Adrenal gland (tissue), 12 donors: ENCODE results near the gene SPDYE4. TPM values are rescaled to one million over a fixed set of nuclear protein-coding genes. Genes with fewer than 3 reads are reported as not detected.

Experiments used
- DNase-seq, 7 donors: peaks; one replicate each; pipeline ENCODE4 v3.0.0-alpha.2; 2019 to 2020
- H3K27ac ChIP-seq, 5 donors: fragments of 200-600 bp; sonication (generic) in 4 of 5; 1 replicate in 3 of 5; 2 replicates in 2 of 5; pipeline versions ENCODE4 v1.5.1 to v1.8.0; 2016 to 2020; ENCODE audit warnings: mild to moderate bottlenecking in 1 of 5
- H3K27me3 ChIP-seq: fragments of 200-600 bp; 2 replicates; pipeline ENCODE4 v1.8.0; 2021
- H3K36me3 ChIP-seq, 2 donors: fragments of 200-600 bp; replicated peaks in 1 of 2; 1 replicate in 1 of 2; 2 replicates in 1 of 2; pipeline versions ENCODE4 v1.5.1 to v1.8.0; 2018 to 2022
- H3K4me1 ChIP-seq, 2 donors: fragments of 200-600 bp; replicated peaks in 1 of 2; 1 replicate in 1 of 2; 2 replicates in 1 of 2; pipeline versions ENCODE4 v1.5.1 to v1.8.0; 2018 to 2021
- H3K4me3 ChIP-seq, 4 donors: fragments of 200-600 bp; sonication (generic) in 3 of 4; one replicate each; pipeline ENCODE4 v1.5.1; 2016 to 2018
- H3K9me3 ChIP-seq, 3 donors: fragments of 200-600 bp; sonication (generic) in 1 of 3; replicated peaks in 1 of 3; 1 replicate in 2 of 3; 2 replicates in 1 of 3; pipeline versions ENCODE4 v1.5.1 to v1.8.0; 2016 to 2021
- CTCF ChIP-seq, 6 experiments: fragments of 450-650 bp in 4 of 6; fragments of 200-600 bp in 2 of 6; sonication (generic) in 1 of 6; IDR thresholded peaks; 1 replicate in 5 of 6; 2 replicates in 1 of 6; pipeline versions ENCODE4 v1.5.1 to v1.8.0; 2016 to 2021; ENCODE audit warnings: antibody characterized with exemption in 6 of 6, mild to moderate bottlenecking in 2 of 6, moderate library complexity in 1 of 6
- POLR2A ChIP-seq, 2 donors: fragments of 450-650 bp; IDR thresholded peaks; one replicate each; pipeline ENCODE4 v1.6.1; 2017; ENCODE audit warnings: antibody characterized with exemption in 2 of 2, mild to moderate bottlenecking in 2 of 2, moderate library complexity in 1 of 2
- WGBS, 4 donors: extraction: QIAGEN DNeasy Blood & Tissue Kit in 2 of 4; methylation state at CpG; one replicate each; pipeline versions ENCODE4 v1.1.5 to v1.1.7; 2013 to 2017; 5-methylcytosine and 5-hydroxymethylcytosine counted together
- intact Hi-C, 2 donors: fragments of 100-400 bp; cut with DNase I; formaldehyde crosslinking; loops; one replicate each; pipeline versions ENCODE4 v1.14.1 to v1.15.0; 2022 to 2023
- polyA plus RNA-seq, 3 donors: library from polyadenylated mRNA; stranded (reverse); fragments of 200-250 nt in 2 of 3; fragments of 350-450 nt in 1 of 3; fragmentation: Illumina TruSeq in 1 of 3; extraction: RNeasy Lipid Tissue Mini Kit (QIAGEN cat#74804) in 1 of 3; gene quantifications; one replicate each; pipeline ENCODE4 v1.2.3, GENCODE V29; 2013 to 2014
- total RNA-seq, 9 donors: library from RNA; depleted of rRNA in 4 of 9; stranded (reverse); fragments of >200 nt in 4 of 9; fragments of 120-200 nt in 1 of 9; fragmentation: NEBNext Ultra II Directional in 1 of 9; extraction: Animal tissue kit (Norgen Biotek cat#: 25700) in 1 of 9; gene quantifications; one replicate each; pipeline versions ENCODE4 v1.1.0 to v1.2.4, GENCODE V29; 2013 to 2023
- donor health status: healthy with polysubstance abuse.
- donor health status: Bipolar disorder and iron deficiency.
- donor health status: DM: yes; HTN: yes; CAD: no.
- donor health status: DM: no; HTN: no; CAD: no.
- donor health status: DM: no; HTN: no; CAD: no.
- donor health status: DM: yes; HTN: yes; CAD: no.

The SPDYE4 gene
- total and polyA plus RNA-seq, 12 donors: not detected

- WGBS, 4 donors: 17 to 24% (median 18%) methylated on average over 8 to 9 of the region's 9 CpGs
Measured at GRCh38 chr17:8746501-8747236, 11.7 kb downstream of the SPDYE4 start.

GRCh38 chr17:8745586-8746500 is 12.5 kb downstream of the SPDYE4 start:
- no peaks in the 10 kb centered on the region for H3K36me3 ChIP-seq

More at GRCh38 chr17:8746501-8747236, 11.7 kb downstream of the SPDYE4 start:
- no peak for TF ChIP-seq POLR2A (IDR thresholded peaks at IDR 0.05)
- no peak for TF ChIP-seq CTCF (IDR thresholded peaks at IDR 0.05)
- intact Hi-C loops: loop anchor here (10.0 kb wide), 4 partner anchors 172 to 362 kb away; partner anchors contain the start of gene RPL26 (in 1 of the 2)
- Histone ChIP-seq H3K27me3 (no peaks in the 10 kb centered on the region), H3K36me3 (no peaks in the 10 kb centered on the region), H3K4me1 (peaks cover 0 to 4% of the 10 kb centered on the region in 2 donors), H3K4me3 (peak overlapping the region in 1 of 4 donors; percentile 70), H3K27ac (no peak overlapping the region), H3K9me3 (peaks cover 0 to 4% (median 0%) of the 10 kb centered on the region in 3 donors)
- no peak for DNase-seq

GRCh38 chr17:8744086-8744785 is 14.1 kb downstream of the SPDYE4 start:
- H3K4me3 ChIP-seq: no peak overlapping the region
- H3K4me1 ChIP-seq: peaks cover 0 to 4% of the 10 kb centered on the region in 2 donors
- TF ChIP-seq POLR2A (IDR thresholded peaks at IDR 0.05): no peak
- H3K27ac ChIP-seq: no peak overlapping the region
- no peaks in the 10 kb centered on the region for H3K36me3 ChIP-seq
- WGBS, 4 donors: 65 to 73% (median 68%) methylated on average over 11 to 15 of the region's 15 CpGs
- H3K9me3 ChIP-seq: no peaks in the 10 kb centered on the region
- H3K27me3 ChIP-seq: no peaks in the 10 kb centered on the region
- intact Hi-C loops: loop anchor here (5.0 to 10.0 kb wide), 5 partner anchors 169 to 359 kb away; partner anchors contain the start of gene RPL26 (in 1 of the 2)
- DNase-seq: no peak

More at GRCh38 chr17:8745586-8746500, 12.5 kb downstream of the SPDYE4 start:
- H3K4me1 ChIP-seq: peaks cover 0 to 4% of the 10 kb centered on the region in 2 donors
- H3K27me3 ChIP-seq: no peaks in the 10 kb centered on the region
- DNase-seq: peak; percentile 41 to 70 (median 60)
- H3K4me3 ChIP-seq: peak overlapping the region; percentile 2 to 70 (median 32)
- peak overlapping the region in 1 of 5 donors; percentile 18 for H3K27ac ChIP-seq
- TF ChIP-seq POLR2A (IDR thresholded peaks at IDR 0.05): no peak
- TF ChIP-seq CTCF (IDR thresholded peaks at IDR 0.05): peak; percentile 69 to 96 (median 82)
- peaks cover 0 to 1% (median 0%) of the 10 kb centered on the region in 3 donors for H3K9me3 ChIP-seq
- 0 to 4% (median 1%) methylated on average over 27 to 70 of the region's 70 CpGs for WGBS, 4 donors
- intact Hi-C loops: loop anchor here (10.0 kb wide), 4 partner anchors 171 to 361 kb away; partner anchors contain the start of gene RPL26 (in 1 of the 2)

- no peak for DNase-seq
- Histone ChIP-seq H3K9me3 (no peaks in the 10 kb centered on the region), H3K27me3 (no peaks in the 10 kb centered on the region), H3K4me3 (no peak overlapping the region), H3K36me3 (no peaks in the 10 kb centered on the region), H3K4me1 (peaks cover 0 to 4% of the 10 kb centered on the region in 2 donors), H3K27ac (no peak overlapping the region)
- no peak for TF ChIP-seq CTCF (IDR thresholded peaks at IDR 0.05)
- no peak for TF ChIP-seq POLR2A (IDR thresholded peaks at IDR 0.05)
- 68 to 90% (median 70%) methylated on average over 8 of the region's 8 CpGs for WGBS, 4 donors
- intact Hi-C loops: loop anchor here (5.0 to 10.0 kb wide), 5 partner anchors 168 to 358 kb away; partner anchors contain the start of gene RPL26 (in 1 of the 2)
Measured at GRCh38 chr17:8742819-8743218, 15.5 kb downstream of the SPDYE4 start.
